IPS-18c (cell line): ENCODE results near the gene RUNX3.

Experiments
- H3K4me3 ChIP-seq: 2 replicates; pipeline ENCODE4 v1.7.0; 2013; ENCODE audit warnings: low read depth, mild to moderate bottlenecking, low read length, moderate library complexity; ENCODE audit not compliant: insufficient read depth
- H3K9me3 ChIP-seq: one replicate; pipeline ENCODE4 v1.6.1; 2013; ENCODE audit warnings: mild to moderate bottlenecking, low read length, moderate library complexity; ENCODE audit not compliant: control insufficient read depth, insufficient read depth

RUNX3 gene

DNA sequence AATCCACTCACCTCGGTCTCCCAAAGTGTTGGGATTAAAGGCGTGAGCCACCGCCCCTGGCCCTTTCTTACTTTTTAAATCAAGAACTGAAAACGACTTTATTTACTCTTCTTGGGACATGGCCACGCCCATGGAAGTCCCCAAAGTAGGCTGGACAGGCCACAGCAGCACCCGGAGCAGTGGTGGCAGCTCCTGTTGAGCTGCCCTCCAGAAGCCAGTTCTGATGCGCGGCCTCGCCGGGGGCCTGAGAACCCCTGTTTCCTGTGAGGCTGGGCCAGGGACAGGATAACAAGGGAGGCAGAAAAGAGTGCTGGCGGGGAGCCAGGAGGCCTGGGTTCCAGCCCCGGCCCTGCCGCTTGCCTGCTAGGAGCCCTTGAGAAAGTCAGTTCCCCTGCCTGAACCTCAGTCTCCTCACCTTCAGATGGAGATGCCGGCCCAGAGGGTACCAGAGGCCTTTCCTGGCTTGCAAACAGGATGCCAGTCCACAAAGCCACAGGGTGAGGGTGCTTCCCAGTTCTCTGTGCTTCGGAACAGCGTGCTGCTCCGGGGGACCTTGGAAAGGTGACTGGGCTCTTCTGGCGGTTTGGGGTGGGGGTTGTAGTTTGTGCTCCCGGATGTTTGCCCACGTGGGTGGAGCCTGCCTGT, 59.4 kb downstream of the RUNX3 start:
- H3K9me3 ChIP-seq, result no peaks in the 10 kb centered on the region

DNA sequence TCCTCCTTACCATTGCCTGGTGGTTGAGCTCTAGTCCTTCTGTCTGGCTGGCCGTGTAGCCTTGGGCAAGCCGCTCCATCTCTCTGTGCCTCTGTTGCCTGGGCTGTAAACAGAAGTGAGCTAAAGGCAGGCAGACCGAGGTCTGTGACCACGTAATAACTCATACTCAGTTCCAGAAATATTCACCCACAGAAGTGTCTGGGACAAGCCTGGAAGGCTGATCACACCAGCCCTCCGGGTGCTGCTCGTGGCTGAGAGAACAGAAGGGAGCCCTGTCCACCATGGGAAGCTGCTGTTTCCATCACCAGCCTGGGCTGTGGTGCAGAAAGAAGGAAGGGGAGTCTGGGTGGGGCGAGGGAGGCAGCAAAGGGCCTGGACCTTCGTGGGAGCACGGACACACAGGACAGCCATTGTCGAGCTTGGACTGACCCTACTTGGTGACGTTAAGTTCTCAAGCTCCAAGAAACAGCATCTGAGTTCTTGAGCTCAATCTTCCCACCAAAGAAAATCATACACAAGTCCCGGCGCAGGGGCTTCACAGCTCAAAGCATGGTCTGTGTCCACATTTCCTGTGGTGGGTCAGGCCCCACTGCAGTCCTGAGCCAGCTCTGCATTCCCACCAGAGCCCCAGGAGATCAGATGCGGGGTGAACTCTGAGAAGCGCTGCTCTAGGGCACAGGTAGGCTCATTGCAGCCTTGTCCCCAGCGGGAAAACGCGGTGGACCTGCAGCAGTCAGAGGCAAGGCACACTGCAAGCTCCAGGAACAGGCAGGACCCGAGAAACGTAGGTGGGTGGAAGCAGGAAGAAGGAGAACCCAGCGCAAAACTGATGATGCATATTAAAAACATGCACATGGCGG, 61.8 kb downstream of the RUNX3 start:
- no peaks in the 10 kb centered on the region for H3K9me3 ChIP-seq
- H3K4me3 ChIP-seq, result no peak overlapping the region

More for the DNA sequence above, 59.4 kb downstream of the RUNX3 start:
- no peak overlapping the region for H3K4me3 ChIP-seq

DNA sequence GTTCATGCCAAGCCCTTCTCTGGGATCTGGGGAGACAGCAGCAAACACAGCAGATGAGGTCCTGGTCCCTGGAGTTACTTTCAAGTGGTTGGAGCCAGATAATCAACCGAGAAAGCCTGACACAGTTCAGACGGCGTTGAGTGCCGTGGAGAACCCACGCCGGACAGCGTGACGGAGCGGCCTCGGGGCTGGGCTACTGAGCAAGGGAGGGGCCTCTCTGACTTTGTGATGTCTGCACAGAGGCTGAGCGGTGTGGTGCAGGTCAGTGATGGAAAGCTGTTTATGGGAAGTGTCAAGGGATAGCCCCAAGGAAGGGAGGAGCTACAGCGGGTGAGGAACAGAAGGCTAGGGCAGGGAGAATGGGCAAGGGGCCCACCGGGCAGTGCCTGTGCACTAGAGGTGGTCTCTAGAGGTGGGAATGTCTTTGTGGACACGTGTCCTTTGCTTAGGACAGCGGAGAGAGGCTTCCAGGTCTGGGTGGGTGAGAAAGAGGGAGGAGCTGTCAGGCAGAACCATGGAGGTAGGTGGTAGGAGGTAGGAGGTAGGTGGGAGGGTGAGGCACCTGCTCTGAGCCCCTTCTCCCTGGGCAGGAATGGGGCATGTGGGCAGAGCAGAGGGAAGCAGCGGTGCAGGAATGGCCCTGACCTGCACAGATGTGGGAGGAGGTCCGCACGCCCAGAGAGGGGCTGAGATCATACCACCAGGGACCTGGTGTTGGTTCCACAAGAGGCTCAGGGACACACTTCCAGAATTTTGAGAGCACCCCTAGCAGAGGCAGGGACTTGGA, 62.8 kb downstream of the RUNX3 start:
- Histone ChIP-seq H3K9me3 (no peaks in the 10 kb centered on the region), H3K4me3 (no peak overlapping the region)

DNA sequence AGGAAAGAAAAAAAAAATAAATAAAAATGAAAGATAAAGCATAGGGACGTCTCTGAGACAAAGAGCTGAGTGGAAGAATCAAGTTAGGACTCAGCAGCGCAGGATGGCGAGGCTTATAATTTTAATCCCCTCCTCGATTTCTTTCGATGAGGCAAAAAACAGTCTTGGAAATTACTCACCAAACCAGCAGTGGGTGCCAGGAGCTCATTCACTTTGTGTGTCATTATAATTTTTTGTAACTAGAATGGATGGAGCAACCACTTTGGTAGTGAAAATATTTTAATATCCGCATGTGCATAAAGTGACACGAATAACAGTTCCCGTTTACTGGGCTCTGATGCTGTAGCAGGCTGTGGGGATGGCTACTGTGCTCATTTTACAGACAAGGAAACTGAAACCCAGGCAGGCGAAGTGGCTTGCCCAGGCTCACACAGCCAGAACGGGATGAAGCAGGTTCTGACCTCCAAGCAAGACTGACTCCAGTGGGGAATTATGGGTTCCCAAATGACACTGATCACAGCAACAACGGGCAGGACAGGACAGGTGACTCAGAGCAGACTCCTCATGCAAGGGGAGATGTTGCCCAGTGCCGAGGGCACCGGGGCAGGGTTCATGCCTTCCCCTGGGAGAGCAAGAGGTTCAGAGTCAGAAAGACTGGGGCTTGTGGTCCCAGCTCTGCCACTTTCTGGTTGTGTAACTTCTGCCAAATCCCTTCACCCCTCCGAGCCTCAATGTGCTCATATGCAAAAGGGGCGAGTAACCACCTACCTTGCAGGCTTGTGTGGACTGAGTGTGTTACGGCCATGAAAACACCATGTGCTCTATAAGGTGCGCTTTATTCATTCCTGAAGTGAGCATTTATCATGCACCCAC, 63.6 kb downstream of the RUNX3 start:
- no peaks in the 10 kb centered on the region for H3K9me3 ChIP-seq
- H3K4me3 ChIP-seq, result no peak overlapping the region; the same call in 1 of the 2 replicates

DNA sequence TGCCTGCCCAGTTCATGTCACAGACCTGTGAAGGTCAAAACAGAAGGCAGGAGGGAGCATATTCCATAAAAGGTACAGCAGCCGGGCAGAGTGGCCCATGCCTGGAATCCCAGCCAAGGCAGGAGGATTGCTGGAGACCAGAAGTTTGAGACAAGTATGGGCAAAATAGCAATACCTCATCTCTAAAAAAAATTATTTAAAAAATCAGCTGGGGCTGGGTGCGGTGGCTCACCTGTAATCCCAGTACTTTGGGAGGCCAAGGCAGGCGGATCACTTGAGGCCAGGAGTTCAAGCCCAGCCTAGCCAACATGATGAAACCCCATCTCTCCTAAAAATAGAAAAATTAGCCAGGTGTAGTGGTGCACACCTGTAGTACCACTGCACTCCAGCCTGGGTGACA, 64.5 kb downstream of the RUNX3 start:
- Histone ChIP-seq H3K4me3 (no peak overlapping the region), H3K9me3 (no peaks in the 10 kb centered on the region)

DNA sequence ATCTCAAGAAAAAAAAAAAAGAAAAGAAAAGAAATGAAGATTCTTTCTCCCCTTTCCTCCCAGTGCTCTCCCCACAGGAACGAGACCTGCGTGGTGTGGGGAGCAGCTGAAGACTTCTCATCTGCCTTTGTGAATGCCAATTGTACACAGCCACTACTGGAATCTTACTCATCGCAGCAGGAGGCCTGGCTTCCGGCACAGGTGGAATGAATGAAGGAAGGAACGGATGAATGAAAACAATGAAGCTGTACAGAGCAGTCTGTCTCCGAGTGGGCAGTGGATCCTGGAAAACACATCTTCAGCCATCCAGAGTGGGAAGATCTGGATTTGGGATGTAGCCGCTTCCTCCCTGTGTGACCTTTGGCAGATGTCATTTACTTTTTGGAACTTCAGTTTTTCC, 64.9 kb downstream of the RUNX3 start:
- no peaks in the 10 kb centered on the region for H3K9me3 ChIP-seq
- H3K4me3 ChIP-seq, result no peak overlapping the region

DNA sequence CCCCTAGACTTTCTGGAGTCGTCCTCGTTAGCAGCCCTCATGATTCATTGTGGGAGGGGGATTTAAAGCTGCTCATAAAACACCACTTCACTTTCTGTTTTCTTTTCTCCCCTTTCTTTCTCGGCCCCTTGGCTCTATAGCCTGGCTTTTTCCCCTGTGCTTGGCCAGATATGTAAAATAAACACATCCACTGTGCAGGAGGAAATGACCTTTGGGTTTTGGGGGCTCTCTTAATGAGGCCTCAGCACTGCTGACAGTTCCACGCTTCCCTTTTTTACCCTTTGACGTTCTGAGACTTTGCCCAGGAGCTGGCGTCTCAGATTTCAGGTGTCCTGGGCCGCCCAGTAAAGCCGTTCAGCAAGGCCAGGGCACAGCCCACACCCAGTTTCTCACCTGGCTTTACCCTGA, 65.7 kb downstream of the RUNX3 start:
- Histone ChIP-seq H3K9me3 (no peaks in the 10 kb centered on the region), H3K4me3 (no peak overlapping the region)

DNA sequence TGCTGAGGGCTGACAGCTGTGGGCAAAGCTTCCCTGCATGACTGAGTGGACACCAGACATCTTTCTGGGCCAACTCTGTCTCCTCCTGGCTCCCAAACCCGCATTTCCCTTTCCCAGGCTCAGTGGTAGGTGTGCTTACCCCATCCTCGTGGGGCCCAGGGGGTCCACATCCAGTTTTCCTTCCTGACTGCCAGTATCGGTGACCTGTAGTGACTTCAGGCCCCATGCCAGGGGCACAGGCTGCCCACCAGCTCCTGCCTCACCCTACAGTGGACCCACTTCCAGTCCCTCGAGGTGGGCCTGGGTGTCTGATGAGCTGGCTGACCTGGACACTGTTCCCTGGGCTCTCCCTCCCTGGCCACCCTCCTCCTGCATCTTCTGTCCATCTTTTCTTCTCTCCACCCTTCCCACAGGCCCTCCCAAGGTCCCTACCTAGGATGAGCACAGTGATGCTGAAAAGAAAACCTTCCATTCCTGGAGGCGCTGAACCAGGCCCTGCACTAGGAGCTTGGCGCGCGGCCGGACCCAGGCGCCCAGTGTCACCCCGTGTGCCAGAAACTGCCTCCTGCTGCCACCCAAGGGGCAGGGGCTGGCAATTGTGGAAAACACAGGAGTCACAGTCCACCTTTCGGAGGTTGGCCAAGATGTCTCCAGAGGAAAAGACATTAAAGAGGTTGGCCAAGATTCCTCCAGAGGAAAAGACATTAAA, 67.1 kb downstream of the RUNX3 start:
- H3K9me3 ChIP-seq, result no peaks in the 10 kb centered on the region
- H3K4me3 ChIP-seq, result no peak overlapping the region

DNA sequence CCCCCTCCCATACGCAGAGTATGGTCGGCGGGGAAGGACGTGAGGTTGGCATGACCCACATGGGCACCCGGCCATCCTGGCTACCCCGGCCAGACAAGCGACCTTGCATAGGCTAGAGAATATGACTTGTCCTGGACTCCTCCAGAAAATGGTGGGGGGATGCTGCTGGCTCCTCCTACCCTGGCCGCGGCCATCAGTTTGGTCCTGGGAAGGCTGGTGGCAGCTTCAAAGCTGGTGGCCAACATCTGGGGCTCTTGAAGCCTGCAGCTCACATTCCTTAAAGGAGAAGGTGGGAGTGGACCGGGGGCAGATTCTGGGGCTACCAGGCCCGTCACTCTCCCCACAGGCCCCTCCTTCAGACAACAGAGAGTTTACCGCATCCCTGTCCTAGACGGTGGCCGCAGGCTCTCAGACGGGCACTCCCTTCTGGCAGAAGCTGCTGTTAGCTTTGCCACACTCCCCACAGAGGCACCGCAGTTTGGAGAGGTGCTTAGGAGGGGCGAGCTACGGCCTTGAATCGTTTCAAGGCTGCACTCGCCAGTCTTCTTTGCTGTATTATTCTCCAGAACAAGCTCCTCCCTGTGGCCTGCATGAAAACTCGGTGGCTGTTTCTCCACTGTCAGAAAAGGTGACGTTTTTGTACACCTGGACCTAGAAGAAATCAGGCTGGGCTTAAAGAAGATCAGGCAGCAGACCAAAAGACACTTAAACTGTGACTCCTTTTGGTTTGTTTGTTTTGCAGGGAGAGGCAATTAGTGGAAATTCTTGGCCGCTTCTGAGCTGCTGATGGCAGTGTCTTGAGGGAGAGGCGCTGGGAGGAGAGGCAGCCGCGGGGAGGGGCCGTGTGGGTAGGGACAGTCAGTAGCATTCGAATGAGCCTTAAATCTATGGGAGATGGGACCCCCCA, 68.0 kb downstream of the RUNX3 start:
- Histone ChIP-seq H3K9me3 (no peaks in the 10 kb centered on the region), H3K4me3 (no peak overlapping the region)

DNA sequence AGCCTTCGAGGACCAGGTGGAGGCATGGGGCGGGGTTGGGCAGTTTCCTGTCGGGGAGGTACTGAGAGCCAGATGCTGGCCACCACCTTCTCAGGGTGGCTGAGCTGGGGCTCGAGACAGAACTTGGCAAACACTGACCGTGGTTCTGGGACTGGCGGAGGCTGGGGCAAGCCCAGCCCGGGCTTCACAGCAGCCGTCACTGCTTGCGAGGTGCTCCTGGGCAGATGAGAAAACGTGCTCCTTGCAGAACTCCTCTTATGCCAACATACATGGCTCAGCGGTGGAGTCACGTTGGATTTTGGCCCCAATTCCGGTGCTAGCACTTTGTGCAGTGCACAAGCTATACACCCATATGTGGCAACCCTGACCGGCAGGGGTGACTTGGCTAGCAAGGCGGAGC, 69.2 kb downstream of the RUNX3 start:
- H3K4me3 ChIP-seq, result no peak overlapping the region

DNA sequence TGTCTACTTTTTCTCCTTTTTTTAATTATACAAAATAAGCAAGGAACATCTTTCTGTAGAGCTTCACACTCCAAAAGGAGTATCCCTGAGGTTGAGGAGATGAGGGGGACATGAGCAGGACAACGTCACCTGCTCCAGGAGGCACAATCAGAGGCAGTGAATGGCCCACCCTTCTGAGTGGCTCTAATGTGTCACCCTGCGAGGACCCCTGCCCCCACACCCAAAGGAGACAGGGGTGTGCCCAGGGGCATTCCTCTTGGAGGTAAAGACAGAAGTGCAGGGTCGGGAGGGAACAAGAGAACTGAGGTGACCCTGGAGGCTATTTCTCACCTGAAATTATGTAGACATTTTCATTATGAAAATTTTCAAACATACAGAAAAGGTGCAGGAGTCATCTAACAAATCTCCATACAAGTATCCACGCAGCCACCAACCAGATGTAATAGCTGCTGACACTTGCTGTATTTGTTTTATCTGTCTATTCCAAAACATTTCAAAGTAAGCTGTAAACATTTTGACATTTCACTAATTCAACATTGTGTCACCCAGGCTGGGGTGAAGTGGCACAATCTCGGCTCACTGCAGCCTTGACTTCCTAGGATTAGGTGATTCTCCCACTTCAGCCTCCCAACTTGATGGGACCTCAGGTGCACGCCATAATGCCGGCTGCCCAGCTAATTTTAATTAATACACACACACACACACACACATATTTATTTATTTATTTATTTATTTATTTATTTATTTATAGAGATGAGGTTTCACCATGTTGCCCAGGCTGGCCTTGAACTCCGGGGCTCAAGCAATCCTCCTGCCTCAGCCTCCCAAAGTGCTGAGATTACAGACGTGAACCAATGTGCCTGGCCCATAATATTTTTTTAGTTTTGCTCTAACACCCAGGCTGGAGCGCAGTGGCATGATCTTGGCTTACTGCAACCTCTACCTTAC, 70.7 kb downstream of the RUNX3 start:
- H3K4me3 ChIP-seq, result no peak overlapping the region
- no peaks in the 10 kb centered on the region for H3K9me3 ChIP-seq

More for the DNA sequence above, 69.2 kb downstream of the RUNX3 start:
- no peaks in the 10 kb centered on the region for H3K9me3 ChIP-seq

DNA sequence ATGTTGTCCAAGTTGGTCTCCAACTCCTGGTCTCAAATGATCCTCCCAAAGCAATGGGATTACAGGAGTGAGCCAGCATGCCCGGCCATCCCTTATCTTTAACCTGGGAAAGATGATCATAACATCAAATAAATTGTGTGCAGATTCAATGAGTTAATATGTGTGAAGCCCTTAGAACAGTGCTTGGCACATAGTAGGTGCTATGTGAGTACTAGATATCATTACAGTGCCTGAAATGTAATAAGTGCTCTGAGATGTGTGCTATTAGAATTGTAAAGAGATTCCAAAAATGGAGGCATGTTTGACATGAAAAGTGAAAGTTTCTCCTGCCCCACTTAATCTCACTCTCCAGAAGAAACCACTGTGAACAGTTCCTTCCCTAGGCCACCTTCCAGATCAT, 71.8 kb downstream of the RUNX3 start:
- H3K4me3 ChIP-seq, result no peak overlapping the region
- H3K9me3 ChIP-seq, result no peaks in the 10 kb centered on the region

DNA sequence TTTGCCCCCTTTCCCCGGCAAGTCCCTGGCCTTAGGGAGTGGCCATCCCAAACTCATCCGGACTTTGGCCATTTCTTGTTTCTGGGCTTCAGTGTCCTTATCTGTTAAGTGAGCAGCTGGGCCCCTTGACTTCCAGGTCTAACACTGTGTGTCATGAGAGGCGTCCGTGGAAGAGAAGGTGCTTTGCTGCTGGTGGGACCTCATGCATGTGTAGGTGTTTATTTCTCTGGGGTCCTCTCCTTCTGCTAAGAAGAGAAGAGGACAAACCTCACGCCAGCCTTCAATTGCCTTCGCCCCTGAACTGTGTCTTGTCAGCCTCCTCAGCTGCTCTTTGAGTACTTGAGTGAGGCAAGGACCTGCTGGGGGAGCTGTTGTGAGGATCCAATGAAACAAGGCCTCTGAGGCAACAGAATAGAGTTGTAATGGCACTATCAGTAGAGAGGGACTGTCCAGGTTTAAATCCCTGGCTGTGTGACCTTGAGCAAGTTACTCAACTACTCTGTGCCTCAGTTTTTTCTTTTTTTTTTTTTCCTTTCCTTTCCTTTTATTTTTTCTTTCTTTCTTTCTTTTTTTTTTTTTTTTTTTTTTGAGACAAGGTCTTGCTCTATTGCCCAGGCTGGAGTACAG, 72.5 kb downstream of the RUNX3 start:
- Histone ChIP-seq H3K9me3 (no peaks in the 10 kb centered on the region), H3K4me3 (no peak overlapping the region)

DNA sequence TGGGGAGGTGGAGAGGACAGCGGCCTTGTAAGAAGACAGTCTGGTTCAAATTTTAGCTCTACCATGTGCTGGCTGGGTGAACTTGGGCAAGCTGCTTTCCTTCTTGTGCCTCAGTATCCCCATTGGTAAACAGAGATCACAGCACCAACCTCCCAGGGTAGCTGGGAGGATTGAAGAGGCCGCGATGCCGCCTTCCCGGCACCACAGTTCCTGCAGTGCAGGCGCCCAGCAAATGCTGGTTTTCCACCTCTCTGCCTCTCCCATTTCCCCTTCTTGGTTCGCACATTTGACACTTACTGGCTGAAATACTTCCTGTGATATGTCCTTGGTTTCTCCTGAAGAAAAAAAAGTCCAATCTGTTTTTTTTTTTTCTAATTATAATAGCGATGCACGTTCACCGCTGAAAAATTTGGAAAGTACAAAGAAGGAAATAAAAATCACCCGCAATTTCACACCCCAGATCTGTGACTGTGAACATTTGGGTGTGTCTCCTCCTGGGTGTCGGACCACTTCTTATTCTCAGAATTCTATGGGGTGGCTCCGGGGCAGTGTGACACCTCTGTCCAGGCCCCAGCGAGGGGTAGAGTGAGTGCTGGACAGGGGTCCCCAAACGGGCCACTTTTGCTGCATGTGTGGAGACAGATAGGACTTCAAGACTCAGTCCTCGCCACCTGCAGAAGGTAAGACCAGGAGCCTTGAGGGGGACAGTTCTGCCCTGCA, 73.1 kb downstream of the RUNX3 start:
- Histone ChIP-seq H3K4me3 (no peak overlapping the region), H3K9me3 (no peaks in the 10 kb centered on the region)
